GM19035 (cell line): ENCODE data around the gene GLI3.

Source experiments
- ATAC-seq: cut with Tn5 transposase; IDR thresholded peaks from one replicate; pipeline ENCODE4 v1.9.1; 2021; ENCODE audit not compliant: unreplicated experiment

Gene GLI3

GRCh38 chr7:41975849-41976248 lies 261.2 kb downstream of the GLI3 start:
- no peak for ATAC-seq

GRCh38 chr7:41974870-41975557 lies 262.0 kb downstream of the GLI3 start:
- no peak for ATAC-seq

- ATAC-seq, result no peak
Observed at GRCh38 chr7:41973202-41973730, 263.7 kb downstream of the GLI3 start.

GRCh38 chr7:41972776-41973175 lies 264.2 kb downstream of the GLI3 start:
- ATAC-seq, result no peak

GRCh38 chr7:41972270-41972669 lies 264.7 kb downstream of the GLI3 start:
- ATAC-seq, result no peak

GRCh38 chr7:41971640-41972187 lies 265.3 kb downstream of the GLI3 start:
- ATAC-seq, result no peak

- ATAC-seq, result no peak
Observed at GRCh38 chr7:41970941-41971340, 266.1 kb downstream of the GLI3 start.

GRCh38 chr7:41969561-41970105 lies 267.4 kb downstream of the GLI3 start:
- ATAC-seq, result no peak

- no peak for ATAC-seq
Observed at GRCh38 chr7:41967156-41967555, 269.9 kb downstream of the GLI3 start.

- ATAC-seq, result no peak
Observed at GRCh38 chr7:41965951-41966505, 271.0 kb downstream of the GLI3 start.

GRCh38 chr7:41964849-41965745 lies 271.9 kb downstream of the GLI3 start:
- no peak for ATAC-seq

- no peak for ATAC-seq
Observed at GRCh38 chr7:41964183-41964753, 272.7 kb downstream of the GLI3 start.

GRCh38 chr7:41956705-41957104 lies 280.3 kb downstream of the GLI3 start:
- no peak for ATAC-seq

GRCh38 chr7:41955893-41956675 lies 280.9 kb downstream of the GLI3 start:
- no peak for ATAC-seq

- ATAC-seq, result no peak
Observed at GRCh38 chr7:41955451-41955850, 281.6 kb downstream of the GLI3 start.

GRCh38 chr7:41954976-41955375 lies 282.0 kb downstream of the GLI3 start:
- ATAC-seq, result no peak

- ATAC-seq, result no peak
Observed at GRCh38 chr7:41948503-41948902, 288.5 kb downstream of the GLI3 start.

GRCh38 chr7:41943094-41943577 lies 293.9 kb downstream of the GLI3 start:
- ATAC-seq, result peak; percentile 86

- ATAC-seq, result peak; percentile 8
Observed at GRCh38 chr7:41942468-41943093, 294.4 kb downstream of the GLI3 start.
